ENCODE measurements around the gene SPRED3. TPM values are rescaled to one million over a fixed set of nuclear protein-coding genes. Genes with fewer than 3 reads are reported as not detected.

Gene SPRED3
- total RNA-seq, 1 experiment from 2014 or later: 7.2 TPM

DNA sequence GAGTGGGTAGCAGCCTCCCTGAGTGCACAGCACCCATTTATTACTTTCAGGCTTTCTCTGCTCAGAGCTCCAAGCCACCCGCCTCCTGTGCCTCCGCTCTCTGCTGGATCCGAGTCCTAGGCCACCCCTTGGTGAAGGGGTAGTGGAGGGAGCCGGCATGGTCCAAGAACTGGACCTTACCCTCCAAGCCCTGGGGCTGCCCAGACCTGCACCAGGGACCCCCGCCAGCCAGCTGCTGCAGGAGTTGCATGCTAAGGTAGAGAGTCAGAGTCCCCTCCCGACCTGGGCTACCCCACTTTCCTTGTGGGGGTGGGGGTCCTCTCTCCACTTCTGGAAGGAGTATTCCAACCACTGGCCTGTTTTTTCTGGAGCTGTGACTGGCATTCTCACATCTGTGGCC lies 16.4 kb downstream of the SPRED3 start:
- CTCF ChIA-PET: interaction anchor here (0.9 to 3.0 kb wide), 7 partner anchors 10 to 74 kb away, joined by 3 to 69 read pairs (median 38); partner anchors contain the start of genes PSMD8 and RASGRP4
- Mint-ChIP-seq H3K27ac (no peak overlapping the region), H3K27me3 (ENCODE audit: low read depth) (peaks cover 41% of the 10 kb centered on the region), H3K4me3 (peak overlapping the region; percentile 43; the same call in 1 of the 2 replicates), H3K9me3 (no peaks in the 10 kb centered on the region), H3K4me1 (no peaks in the 10 kb centered on the region), H3K36me3 (no peaks in the 10 kb centered on the region)
- ATAC-seq (no peak), DNase-seq (ENCODE audit: low spot score) (no peak)
- POLR2A ChIA-PET: no interaction called here
- no peak for TF ChIP-seq ZNF138 (CRISPR knock-in tag; conservative IDR thresholded peaks at IDR 0.05)
- TF ChIP-seq, protein P1, sequence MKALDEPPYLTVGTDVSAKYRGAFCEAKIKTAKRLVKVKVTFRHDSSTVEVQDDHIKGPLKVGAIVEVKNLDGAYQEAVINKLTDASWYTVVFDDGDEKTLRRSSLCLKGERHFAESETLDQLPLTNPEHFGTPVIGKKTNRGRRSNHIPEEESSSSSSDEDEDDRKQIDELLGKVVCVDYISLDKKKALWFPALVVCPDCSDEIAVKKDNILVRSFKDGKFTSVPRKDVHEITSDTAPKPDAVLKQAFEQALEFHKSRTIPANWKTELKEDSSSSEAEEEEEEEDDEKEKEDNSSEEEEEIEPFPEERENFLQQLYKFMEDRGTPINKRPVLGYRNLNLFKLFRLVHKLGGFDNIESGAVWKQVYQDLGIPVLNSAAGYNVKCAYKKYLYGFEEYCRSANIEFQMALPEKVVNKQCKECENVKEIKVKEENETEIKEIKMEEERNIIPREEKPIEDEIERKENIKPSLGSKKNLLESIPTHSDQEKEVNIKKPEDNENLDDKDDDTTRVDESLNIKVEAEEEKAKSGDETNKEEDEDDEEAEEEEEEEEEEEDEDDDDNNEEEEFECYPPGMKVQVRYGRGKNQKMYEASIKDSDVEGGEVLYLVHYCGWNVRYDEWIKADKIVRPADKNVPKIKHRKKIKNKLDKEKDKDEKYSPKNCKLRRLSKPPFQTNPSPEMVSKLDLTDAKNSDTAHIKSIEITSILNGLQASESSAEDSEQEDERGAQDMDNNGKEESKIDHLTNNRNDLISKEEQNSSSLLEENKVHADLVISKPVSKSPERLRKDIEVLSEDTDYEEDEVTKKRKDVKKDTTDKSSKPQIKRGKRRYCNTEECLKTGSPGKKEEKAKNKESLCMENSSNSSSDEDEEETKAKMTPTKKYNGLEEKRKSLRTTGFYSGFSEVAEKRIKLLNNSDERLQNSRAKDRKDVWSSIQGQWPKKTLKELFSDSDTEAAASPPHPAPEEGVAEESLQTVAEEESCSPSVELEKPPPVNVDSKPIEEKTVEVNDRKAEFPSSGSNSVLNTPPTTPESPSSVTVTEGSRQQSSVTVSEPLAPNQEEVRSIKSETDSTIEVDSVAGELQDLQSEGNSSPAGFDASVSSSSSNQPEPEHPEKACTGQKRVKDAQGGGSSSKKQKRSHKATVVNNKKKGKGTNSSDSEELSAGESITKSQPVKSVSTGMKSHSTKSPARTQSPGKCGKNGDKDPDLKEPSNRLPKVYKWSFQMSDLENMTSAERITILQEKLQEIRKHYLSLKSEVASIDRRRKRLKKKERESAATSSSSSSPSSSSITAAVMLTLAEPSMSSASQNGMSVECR (CRISPR knock-in tag; IDR thresholded peaks at IDR 0.05; ENCODE audit: borderline replicate concordance): no peak
- TF ChIP-seq, protein P2, sequence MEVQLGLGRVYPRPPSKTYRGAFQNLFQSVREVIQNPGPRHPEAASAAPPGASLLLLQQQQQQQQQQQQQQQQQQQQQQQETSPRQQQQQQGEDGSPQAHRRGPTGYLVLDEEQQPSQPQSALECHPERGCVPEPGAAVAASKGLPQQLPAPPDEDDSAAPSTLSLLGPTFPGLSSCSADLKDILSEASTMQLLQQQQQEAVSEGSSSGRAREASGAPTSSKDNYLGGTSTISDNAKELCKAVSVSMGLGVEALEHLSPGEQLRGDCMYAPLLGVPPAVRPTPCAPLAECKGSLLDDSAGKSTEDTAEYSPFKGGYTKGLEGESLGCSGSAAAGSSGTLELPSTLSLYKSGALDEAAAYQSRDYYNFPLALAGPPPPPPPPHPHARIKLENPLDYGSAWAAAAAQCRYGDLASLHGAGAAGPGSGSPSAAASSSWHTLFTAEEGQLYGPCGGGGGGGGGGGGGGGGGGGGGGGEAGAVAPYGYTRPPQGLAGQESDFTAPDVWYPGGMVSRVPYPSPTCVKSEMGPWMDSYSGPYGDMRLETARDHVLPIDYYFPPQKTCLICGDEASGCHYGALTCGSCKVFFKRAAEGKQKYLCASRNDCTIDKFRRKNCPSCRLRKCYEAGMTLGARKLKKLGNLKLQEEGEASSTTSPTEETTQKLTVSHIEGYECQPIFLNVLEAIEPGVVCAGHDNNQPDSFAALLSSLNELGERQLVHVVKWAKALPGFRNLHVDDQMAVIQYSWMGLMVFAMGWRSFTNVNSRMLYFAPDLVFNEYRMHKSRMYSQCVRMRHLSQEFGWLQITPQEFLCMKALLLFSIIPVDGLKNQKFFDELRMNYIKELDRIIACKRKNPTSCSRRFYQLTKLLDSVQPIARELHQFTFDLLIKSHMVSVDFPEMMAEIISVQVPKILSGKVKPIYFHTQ (CRISPR knock-in tag; IDR thresholded peaks at IDR 0.05): no peak

DNA sequence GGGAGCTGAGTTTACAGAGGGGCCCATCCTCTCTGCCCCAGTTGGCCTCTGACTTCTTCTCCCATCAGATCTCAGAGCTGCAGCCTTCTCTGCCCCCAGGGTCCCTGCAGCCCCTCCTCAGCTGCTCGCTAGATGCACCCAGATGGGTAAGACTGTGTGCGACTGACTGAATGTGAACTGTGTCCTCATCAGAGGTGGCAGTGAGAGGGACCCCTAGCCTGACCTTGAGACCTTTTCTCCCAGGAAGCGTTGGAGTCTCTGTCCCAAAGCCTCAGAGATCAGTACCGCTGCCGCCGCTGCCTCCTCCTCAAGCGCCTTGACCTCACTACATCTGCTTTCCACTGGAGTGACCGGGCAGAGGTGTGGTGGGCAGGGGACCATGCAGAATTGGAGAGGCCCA lies 16.8 kb downstream of the SPRED3 start:
- Mint-ChIP-seq H3K27ac (no peak overlapping the region), H3K27me3 (ENCODE audit: low read depth) (peaks cover 37% of the 10 kb centered on the region), H3K9me3 (no peaks in the 10 kb centered on the region), H3K36me3 (no peaks in the 10 kb centered on the region), H3K4me3 (peak overlapping the region; percentile 24; the same call in 1 of the 2 replicates), H3K4me1 (no peaks in the 10 kb centered on the region)
- ChIA-PET POLR2A (no interaction called here), CTCF (interaction anchor here (1.2 to 3.0 kb wide), 3 partner anchors 20 to 31 kb away, joined by 3 to 49 read pairs (median 3); partner anchors contain the start of genes PSMD8 and RASGRP4)
- TF ChIP-seq, protein P3, sequence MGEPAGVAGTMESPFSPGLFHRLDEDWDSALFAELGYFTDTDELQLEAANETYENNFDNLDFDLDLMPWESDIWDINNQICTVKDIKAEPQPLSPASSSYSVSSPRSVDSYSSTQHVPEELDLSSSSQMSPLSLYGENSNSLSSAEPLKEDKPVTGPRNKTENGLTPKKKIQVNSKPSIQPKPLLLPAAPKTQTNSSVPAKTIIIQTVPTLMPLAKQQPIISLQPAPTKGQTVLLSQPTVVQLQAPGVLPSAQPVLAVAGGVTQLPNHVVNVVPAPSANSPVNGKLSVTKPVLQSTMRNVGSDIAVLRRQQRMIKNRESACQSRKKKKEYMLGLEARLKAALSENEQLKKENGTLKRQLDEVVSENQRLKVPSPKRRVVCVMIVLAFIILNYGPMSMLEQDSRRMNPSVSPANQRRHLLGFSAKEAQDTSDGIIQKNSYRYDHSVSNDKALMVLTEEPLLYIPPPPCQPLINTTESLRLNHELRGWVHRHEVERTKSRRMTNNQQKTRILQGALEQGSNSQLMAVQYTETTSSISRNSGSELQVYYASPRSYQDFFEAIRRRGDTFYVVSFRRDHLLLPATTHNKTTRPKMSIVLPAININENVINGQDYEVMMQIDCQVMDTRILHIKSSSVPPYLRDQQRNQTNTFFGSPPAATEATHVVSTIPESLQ (CRISPR knock-in tag; IDR thresholded peaks at IDR 0.05): no peak
- TF ChIP-seq, protein P4, sequence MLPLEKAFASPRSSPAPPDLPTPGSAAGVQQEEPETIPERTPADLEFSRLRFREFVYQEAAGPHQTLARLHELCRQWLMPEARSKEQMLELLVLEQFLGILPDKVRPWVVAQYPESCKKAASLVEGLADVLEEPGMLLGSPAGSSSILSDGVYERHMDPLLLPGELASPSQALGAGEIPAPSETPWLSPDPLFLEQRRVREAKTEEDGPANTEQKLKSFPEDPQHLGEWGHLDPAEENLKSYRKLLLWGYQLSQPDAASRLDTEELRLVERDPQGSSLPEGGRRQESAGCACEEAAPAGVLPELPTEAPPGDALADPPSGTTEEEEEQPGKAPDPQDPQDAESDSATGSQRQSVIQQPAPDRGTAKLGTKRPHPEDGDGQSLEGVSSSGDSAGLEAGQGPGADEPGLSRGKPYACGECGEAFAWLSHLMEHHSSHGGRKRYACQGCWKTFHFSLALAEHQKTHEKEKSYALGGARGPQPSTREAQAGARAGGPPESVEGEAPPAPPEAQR (CRISPR knock-in tag; IDR thresholded peaks at IDR 0.05): no peak
- TF ChIP-seq ZNF232 (CRISPR knock-in tag; IDR thresholded peaks at IDR 0.05) (no peak), RELA (CRISPR knock-in tag; IDR thresholded peaks at IDR 0.05; ENCODE audit: borderline replicate concordance) (no peak), ZNF317 (CRISPR knock-in tag; IDR thresholded peaks at IDR 0.05; ENCODE audit: borderline replicate concordance, low read depth) (no peak), JAZF1 (CRISPR knock-in tag; IDR thresholded peaks at IDR 0.05) (no peak), FOXK1 (CRISPR knock-in tag; IDR thresholded peaks at IDR 0.05) (no peak), TEAD4 (CRISPR knock-in tag; IDR thresholded peaks at IDR 0.05) (no peak), ZNF121 (CRISPR knock-in tag; IDR thresholded peaks at IDR 0.05) (no peak), ZBTB21 (CRISPR knock-in tag; IDR thresholded peaks at IDR 0.05; ENCODE audit: borderline replicate concordance) (no peak), KAT7 (CRISPR knock-in tag; IDR thresholded peaks at IDR 0.05; ENCODE audit: borderline replicate concordance) (no peak), SOX15 (CRISPR knock-in tag; IDR thresholded peaks at IDR 0.05) (no peak), SMAD3 (CRISPR knock-in tag; IDR thresholded peaks at IDR 0.05; ENCODE audit: borderline replicate concordance) (no peak)
- TF ChIP-seq, protein P5, sequence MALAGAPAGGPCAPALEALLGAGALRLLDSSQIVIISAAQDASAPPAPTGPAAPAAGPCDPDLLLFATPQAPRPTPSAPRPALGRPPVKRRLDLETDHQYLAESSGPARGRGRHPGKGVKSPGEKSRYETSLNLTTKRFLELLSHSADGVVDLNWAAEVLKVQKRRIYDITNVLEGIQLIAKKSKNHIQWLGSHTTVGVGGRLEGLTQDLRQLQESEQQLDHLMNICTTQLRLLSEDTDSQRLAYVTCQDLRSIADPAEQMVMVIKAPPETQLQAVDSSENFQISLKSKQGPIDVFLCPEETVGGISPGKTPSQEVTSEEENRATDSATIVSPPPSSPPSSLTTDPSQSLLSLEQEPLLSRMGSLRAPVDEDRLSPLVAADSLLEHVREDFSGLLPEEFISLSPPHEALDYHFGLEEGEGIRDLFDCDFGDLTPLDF (CRISPR knock-in tag; IDR thresholded peaks at IDR 0.05): no peak
- TF ChIP-seq, protein P6, sequence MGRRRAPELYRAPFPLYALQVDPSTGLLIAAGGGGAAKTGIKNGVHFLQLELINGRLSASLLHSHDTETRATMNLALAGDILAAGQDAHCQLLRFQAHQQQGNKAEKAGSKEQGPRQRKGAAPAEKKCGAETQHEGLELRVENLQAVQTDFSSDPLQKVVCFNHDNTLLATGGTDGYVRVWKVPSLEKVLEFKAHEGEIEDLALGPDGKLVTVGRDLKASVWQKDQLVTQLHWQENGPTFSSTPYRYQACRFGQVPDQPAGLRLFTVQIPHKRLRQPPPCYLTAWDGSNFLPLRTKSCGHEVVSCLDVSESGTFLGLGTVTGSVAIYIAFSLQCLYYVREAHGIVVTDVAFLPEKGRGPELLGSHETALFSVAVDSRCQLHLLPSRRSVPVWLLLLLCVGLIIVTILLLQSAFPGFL (CRISPR knock-in tag; IDR thresholded peaks at IDR 0.05; ENCODE audit: borderline replicate concordance): no peak
- TF ChIP-seq, protein P7, sequence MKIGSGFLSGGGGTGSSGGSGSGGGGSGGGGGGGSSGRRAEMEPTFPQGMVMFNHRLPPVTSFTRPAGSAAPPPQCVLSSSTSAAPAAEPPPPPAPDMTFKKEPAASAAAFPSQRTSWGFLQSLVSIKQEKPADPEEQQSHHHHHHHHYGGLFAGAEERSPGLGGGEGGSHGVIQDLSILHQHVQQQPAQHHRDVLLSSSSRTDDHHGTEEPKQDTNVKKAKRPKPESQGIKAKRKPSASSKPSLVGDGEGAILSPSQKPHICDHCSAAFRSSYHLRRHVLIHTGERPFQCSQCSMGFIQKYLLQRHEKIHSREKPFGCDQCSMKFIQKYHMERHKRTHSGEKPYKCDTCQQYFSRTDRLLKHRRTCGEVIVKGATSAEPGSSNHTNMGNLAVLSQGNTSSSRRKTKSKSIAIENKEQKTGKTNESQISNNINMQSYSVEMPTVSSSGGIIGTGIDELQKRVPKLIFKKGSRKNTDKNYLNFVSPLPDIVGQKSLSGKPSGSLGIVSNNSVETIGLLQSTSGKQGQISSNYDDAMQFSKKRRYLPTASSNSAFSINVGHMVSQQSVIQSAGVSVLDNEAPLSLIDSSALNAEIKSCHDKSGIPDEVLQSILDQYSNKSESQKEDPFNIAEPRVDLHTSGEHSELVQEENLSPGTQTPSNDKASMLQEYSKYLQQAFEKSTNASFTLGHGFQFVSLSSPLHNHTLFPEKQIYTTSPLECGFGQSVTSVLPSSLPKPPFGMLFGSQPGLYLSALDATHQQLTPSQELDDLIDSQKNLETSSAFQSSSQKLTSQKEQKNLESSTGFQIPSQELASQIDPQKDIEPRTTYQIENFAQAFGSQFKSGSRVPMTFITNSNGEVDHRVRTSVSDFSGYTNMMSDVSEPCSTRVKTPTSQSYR (CRISPR knock-in tag; IDR thresholded peaks at IDR 0.05): no peak
- ATAC-seq (no peak), DNase-seq (ENCODE audit: low spot score) (no peak)

All from WTC11 (cell line).